Activated T-helper 1 cell treated with anti-CD3 and anti-CD28 coated beads, Interleukin-2, amount 50 U/mL, for 16 hours (primary cell): ENCODE results near the gene PRDM5.

ENCODE experiments used
- DNase-seq, 2 donors: peaks; one replicate each; pipeline ENCODE4 v3.0.0-alpha.2; 2020; ENCODE audit warnings: low read depth in 1 of 2, low spot score in 1 of 2

The PRDM5 gene

GRCh38 chr4:120821977-120822376, 100.5 kb downstream of the PRDM5 start:
- no peak for DNase-seq

DNA sequence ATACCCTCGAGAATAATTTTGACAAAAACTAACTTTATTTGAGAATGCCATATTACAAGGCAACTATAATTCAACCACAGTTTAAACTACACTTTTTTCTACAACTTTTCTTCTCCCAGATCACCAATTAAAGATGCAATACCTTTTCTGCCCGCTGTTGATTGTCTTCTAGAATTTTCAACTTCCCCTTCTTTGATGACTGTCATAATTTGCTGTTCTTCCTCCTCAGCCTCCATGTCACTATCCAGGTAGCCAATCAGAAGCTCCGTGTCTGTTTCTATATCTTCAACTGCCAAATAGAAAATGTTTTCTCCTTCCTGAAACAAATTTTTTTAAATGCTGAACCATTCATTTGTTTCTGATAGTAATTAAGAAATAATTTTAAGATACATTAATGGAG, 101.5 kb downstream of the PRDM5 start:
- no peak for DNase-seq

DNA sequence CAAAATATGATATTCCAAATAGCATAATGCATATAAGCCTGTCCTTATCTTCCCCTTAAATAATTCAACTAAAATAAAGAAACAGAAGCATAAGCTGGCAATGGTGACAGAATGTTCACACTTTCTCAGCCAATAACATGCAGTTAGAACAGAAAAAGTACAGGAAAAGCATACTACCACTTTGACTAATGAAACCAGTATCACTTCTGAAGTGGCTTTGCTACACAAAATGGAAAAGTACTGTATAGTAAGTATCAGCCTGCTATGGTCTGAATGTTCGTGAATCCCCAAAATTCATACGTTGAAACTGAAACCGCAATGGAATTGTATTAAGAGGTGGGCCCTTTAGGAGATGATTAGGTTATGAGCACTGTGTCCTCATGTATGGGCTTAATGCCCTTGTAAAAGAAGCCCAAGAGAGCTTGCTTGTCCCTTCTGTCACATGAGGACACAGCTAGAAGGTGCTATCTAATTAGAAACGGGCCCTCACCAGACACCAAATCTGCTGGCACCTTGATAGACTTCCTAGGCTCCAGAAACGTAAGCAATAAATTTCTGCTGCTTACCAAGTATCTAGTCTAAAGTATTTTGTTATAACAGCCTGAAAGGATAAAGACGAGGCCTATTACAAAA, 102.6 kb downstream of the PRDM5 start:
- DNase-seq = no peak

GRCh38 chr4:120816296-120816965, 106.1 kb downstream of the PRDM5 start:
- no peak for DNase-seq

- DNase-seq = no peak
Measured at GRCh38 chr4:120815361-120815760, 107.2 kb downstream of the PRDM5 start.

DNA sequence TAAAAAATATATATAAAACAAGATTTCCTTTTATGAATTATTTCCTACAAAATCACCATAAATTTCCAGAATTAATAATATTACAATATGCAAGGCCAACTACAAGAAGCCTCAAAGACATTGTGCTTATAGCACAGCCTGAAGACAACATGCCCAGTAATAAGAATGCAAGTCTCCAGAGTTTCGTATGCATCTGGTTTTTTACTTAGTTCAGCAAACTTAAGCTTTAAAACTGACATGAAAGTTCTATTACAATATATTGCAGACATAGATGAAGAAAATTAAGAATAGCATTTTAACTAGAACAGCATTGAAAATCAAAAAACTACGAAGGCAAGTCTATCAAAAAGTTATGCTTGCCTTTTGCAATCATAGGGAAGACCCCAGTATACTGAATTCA, 107.6 kb downstream of the PRDM5 start:
- no peak for DNase-seq

- DNase-seq = no peak
Measured at GRCh38 chr4:120812216-120812615, 110.3 kb downstream of the PRDM5 start.

- DNase-seq = no peak
Measured at GRCh38 chr4:120809518-120809917, 113.0 kb downstream of the PRDM5 start.

DNA sequence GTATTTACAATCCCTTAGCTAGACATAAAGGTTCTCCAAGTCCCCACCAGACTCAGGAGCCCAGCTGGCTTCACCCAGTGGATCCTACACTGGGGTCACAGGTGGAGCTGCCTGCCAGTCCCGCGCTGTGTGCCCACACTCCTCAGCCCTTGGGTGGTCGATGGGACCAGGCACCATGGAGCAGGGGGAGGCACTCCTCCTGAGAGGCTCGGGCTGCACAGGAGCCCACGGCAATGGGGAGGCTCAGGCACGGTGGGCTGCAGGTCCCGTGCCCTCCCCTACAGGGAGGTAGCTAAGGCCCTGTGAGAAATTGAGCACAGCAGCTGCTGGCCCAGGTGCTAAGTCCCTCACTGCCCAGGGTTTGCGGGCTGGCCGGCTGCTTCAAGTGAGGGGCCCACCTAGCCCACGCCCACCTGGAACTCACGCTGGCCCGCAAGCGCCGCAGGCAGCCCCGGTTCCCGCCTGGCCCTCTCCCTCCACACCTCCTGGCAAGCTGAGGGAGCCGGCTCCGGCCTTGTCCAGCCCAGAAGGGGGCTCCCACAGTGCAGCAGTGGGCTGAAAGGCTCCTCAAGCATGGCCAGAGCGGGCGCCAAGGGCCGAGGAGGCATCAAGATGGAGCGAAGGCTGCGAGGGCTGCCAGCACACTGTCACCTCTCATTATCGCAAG, 113.9 kb downstream of the PRDM5 start:
- DNase-seq = no peak

DNA sequence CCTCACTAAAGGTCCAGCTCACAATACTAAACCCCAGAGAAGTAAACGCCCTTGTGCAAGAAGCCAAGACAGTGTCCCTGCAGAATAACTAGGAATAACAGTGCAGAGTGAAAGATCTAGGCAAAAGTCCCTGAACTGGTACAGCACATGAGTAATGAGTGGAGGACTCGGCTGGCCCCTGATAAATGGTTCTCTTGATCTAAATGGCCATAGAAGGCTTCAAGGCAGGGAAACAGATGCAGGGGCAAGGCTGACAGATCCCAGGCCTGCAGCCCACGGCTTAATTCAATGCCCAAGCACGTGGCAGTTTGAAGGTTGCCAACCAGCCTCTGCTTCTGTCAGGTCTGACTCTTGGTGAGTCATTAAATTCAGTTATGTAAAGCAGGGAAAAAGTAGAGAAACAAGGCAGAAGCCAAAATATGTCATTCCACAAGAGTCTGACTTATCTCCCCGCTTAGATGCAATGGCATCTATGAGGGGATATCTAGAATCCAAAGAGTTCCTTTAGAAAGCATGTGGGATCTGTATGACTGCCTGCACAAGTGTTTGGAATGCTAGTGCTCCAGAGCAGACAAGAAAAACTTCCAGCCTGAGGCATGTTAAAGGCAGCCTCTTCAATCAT, 121.3 kb downstream of the PRDM5 start:
- DNase-seq = no peak

- DNase-seq = no peak
Measured at GRCh38 chr4:120798570-120798969, 124.0 kb downstream of the PRDM5 start.

DNA sequence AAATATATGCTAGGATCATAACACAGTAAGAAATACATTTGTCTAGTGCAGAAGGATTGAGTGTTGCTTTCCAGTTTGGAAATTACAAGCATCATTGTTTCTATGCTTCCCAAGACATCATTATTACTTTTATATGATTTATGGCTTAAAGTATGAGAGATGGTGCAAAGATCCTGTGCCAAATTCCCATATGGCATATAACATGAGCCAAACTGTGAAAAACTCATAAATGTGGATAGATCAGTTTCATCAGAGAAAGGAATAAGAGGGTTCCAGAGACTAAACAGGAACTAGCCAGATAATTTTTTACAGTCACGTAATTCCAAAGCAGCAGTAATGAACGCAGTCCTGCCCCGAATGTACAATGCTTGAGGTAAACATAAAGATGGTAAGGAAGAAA, 126.3 kb downstream of the PRDM5 start:
- DNase-seq = no peak

DNA sequence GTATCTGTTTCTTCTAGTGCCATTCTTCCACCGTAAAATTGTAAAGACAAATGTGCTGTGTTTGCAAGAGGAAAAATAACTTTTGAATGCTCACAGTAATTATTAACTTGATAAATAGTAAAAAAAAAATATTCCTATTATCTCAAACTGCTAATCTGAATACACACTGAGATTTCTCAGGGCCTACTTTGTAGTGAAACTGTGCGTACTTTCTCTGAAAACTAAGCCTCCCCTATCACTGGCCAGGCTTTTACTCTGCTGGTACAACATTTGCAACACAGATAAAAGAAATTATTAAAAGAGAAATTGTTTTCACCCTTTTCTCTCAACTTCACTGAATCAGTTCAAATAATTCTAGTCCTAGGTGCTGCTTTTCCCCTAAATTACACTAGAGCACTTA, 137.3 kb downstream of the PRDM5 start:
- no peak for DNase-seq

DNA sequence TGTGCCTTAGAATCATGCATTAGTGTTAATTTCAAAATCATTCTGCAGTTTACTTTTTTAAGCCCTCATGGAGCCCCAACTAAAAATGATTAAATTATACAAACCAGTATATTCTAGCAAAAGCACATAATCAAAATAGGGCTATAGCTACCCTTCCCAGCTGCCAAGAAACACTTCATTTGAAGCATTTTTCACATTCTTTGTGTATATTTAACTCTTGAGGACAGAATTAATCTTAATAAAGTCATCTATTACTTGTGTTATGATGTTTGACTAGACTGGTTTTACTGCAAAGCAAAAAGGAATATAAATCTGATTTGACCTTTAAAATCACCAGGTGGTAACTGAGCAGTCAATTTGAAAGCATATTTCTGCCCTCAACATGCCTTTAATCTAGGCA, 145.1 kb downstream of the PRDM5 start:
- DNase-seq = no peak

GRCh38 chr4:120775431-120775830, 147.1 kb downstream of the PRDM5 start:
- no peak for DNase-seq

DNA sequence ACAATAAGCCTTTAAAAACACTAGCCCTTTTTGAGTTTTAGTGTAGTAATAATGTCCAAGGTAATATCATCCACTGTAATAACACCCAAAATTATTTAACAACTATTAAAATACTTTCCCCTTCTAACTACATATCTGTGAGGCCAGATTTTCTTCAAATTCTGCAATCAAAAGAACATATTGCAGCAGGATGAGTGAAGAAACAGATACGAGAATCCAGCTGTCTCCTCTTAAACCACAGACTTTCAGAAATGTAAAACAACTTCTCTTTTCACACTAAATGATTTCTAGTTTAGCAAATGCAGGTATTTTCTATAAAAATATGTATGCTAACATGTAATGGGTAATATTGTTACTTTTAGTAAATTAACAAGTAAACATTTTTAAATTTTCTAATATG, 148.9 kb downstream of the PRDM5 start:
- no peak for DNase-seq

- DNase-seq = no peak
Measured at GRCh38 chr4:120771907-120772306, 150.6 kb downstream of the PRDM5 start.

- DNase-seq = no peak
Measured at GRCh38 chr4:120770897-120771296, 151.6 kb downstream of the PRDM5 start.

GRCh38 chr4:120769227-120769626, 153.3 kb downstream of the PRDM5 start:
- DNase-seq = no peak

GRCh38 chr4:120765260-120765680, 157.3 kb downstream of the PRDM5 start:
- no peak for DNase-seq

GRCh38 chr4:120763650-120764049, 158.9 kb downstream of the PRDM5 start:
- no peak for DNase-seq

- no peak for DNase-seq
Measured at GRCh38 chr4:120761070-120761469, 161.5 kb downstream of the PRDM5 start.
